DOHH2 (cell line): Measurements from ENCODE around the gene ZNF273.

ENCODE experiments used
- CTCF ChIP-seq: fragments of 200-600 bp; sonication (generic); IDR thresholded peaks from one replicate; pipeline ENCODE4 v1.5.1; 2014; ENCODE audit warnings: antibody characterized with exemption, mild to moderate bottlenecking, low read depth, low read length; ENCODE audit not compliant: poor library complexity, severe bottlenecking
- EZH2phosphoT487 ChIP-seq: fragments of 200-600 bp; sonication (generic); IDR thresholded peaks from 2 replicates; pipeline ENCODE4 v1.6.1; 2017; ENCODE audit warnings: borderline replicate concordance, mild to moderate bottlenecking, antibody characterized with exemption, low read length, moderate library complexity, mixed read lengths

GRCh38 chr7:64908358-64908757, 5.3 kb downstream of the ZNF273 start:
- TF ChIP-seq CTCF, result no peak
- TF ChIP-seq EZH2phosphoT487, result no peak
